DND-41 (cell line): Measurements from ENCODE around the gene TMEM51.

Experiments used
- ATAC-seq: fragments of 200-7000 bp; cut with Tn5 transposase; 3 replicates; pipeline ENCODE4 v1.9.1; 2021; ENCODE audit warnings: low read depth; ENCODE audit not compliant: insufficient read depth
- DNase-seq: peaks from one replicate; pipeline ENCODE4 v3.0.0-alpha.2; 2020
- H2AFZ ChIP-seq: 2 replicates; pipeline ENCODE4 v1.6.0; 2012; ENCODE audit warnings: low read depth, low read length
- H3K27ac ChIP-seq: 2 replicates; pipeline ENCODE4 v1.5.1; 2012; ENCODE audit warnings: low read length, inconsistent platforms
- H3K27me3 ChIP-seq: fragments of 200-600 bp; sonication (generic); 2 replicates; pipeline ENCODE4 v1.6.0; 2012; ENCODE audit warnings: low read length, mild to moderate bottlenecking, inconsistent platforms; ENCODE audit not compliant: insufficient read depth, poor library complexity
- H3K36me3 ChIP-seq: 2 replicates; pipeline ENCODE4 v1.5.1; 2012; ENCODE audit warnings: low read length, inconsistent platforms; ENCODE audit not compliant: insufficient read depth
- H3K4me1 ChIP-seq: 2 replicates; pipeline ENCODE4 v1.5.1; 2012; ENCODE audit warnings: mild to moderate bottlenecking, low read length; ENCODE audit not compliant: insufficient read depth
- H3K4me2 ChIP-seq: 2 replicates; pipeline ENCODE4 v1.6.0; 2012; ENCODE audit warnings: mild to moderate bottlenecking, moderate library complexity, low read length, inconsistent platforms; ENCODE audit not compliant: insufficient read depth
- H3K4me3 ChIP-seq, 2 experiments: fragments of 200-600 bp in 1 of 2; shearing (Covaris generic) in 1 of 2; 2 replicates each; pipeline ENCODE4 v1.5.1; 2012 to 2016; ENCODE audit warnings: inconsistent platforms in 2 of 2, low read length in 2 of 2, mild to moderate bottlenecking in 2 of 2, low read depth in 1 of 2, moderate library complexity in 1 of 2
- H3K79me2 ChIP-seq: 2 replicates; pipeline ENCODE4 v1.6.0; 2012; ENCODE audit warnings: low read length, inconsistent platforms; ENCODE audit not compliant: insufficient read depth
- H3K9ac ChIP-seq: 2 replicates; pipeline ENCODE4 v1.6.0; 2012; ENCODE audit warnings: low read depth, mild to moderate bottlenecking, inconsistent platforms, low read length, moderate library complexity
- H3K9me3 ChIP-seq: 2 replicates; pipeline ENCODE4 v1.5.1; 2012; ENCODE audit warnings: low read length, moderate library complexity, mild to moderate bottlenecking, inconsistent platforms; ENCODE audit not compliant: insufficient read depth, severe bottlenecking
- H4K20me1 ChIP-seq: 2 replicates; pipeline ENCODE4 v1.6.0; 2012; ENCODE audit warnings: low read length; ENCODE audit not compliant: insufficient read depth
- EZH2 ChIP-seq: IDR thresholded peaks from 3 replicates; pipeline ENCODE4 v1.6.1; 2012; ENCODE audit warnings: borderline replicate concordance, low read depth, mild to moderate bottlenecking, moderate library complexity, low read length, inconsistent platforms; ENCODE audit not compliant: severe bottlenecking
- TF ChIP-seq, protein P1 (sequence below): IDR thresholded peaks from 2 replicates; pipeline ENCODE4 v1.5.1; 2012; ENCODE audit warnings: borderline replicate concordance, low read length, moderate library complexity, mild to moderate bottlenecking; ENCODE audit not compliant: poor library complexity, severe bottlenecking; ENCODE audit errors: extremely low read depth

The TMEM51 gene

DNA sequence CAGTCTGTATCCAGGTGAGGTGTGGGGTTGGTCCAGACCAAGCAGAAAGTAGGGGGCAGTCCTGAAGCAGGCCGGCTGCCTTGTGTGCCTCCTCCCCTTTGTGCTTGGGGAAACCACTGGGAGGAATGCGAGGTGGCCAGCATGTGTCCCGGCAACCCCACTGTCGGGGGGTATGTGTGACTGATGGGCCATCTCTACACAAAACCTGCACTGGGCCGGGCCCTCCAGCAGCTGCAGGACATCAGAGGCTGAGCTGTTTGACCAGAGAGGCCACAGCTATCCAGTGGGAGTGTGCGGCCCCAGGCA lies 33.3 kb downstream of the TMEM51 start:
- no peaks in the 10 kb centered on the region for H4K20me1 ChIP-seq
- H3K4me1 ChIP-seq: no peaks in the 10 kb centered on the region
- ATAC-seq (no peak), DNase-seq (no peak)
- no peaks in the 10 kb centered on the region for H3K9me3 ChIP-seq
- no peaks in the 10 kb centered on the region for H3K79me2 ChIP-seq
- no peak for TF ChIP-seq EZH2
- TF ChIP-seq, protein P1, sequence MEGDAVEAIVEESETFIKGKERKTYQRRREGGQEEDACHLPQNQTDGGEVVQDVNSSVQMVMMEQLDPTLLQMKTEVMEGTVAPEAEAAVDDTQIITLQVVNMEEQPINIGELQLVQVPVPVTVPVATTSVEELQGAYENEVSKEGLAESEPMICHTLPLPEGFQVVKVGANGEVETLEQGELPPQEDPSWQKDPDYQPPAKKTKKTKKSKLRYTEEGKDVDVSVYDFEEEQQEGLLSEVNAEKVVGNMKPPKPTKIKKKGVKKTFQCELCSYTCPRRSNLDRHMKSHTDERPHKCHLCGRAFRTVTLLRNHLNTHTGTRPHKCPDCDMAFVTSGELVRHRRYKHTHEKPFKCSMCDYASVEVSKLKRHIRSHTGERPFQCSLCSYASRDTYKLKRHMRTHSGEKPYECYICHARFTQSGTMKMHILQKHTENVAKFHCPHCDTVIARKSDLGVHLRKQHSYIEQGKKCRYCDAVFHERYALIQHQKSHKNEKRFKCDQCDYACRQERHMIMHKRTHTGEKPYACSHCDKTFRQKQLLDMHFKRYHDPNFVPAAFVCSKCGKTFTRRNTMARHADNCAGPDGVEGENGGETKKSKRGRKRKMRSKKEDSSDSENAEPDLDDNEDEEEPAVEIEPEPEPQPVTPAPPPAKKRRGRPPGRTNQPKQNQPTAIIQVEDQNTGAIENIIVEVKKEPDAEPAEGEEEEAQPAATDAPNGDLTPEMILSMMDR: no peak
- no peak overlapping the region for H3K4me2 ChIP-seq
- no peak overlapping the region for H3K4me3 ChIP-seq
- peaks cover 17% of the 10 kb centered on the region for H3K27me3 ChIP-seq
- H3K36me3 ChIP-seq: no peaks in the 10 kb centered on the region
- H3K9ac ChIP-seq: no peak overlapping the region
- H3K27ac ChIP-seq: no peak overlapping the region
- no peak overlapping the region for H2AFZ ChIP-seq

DNA sequence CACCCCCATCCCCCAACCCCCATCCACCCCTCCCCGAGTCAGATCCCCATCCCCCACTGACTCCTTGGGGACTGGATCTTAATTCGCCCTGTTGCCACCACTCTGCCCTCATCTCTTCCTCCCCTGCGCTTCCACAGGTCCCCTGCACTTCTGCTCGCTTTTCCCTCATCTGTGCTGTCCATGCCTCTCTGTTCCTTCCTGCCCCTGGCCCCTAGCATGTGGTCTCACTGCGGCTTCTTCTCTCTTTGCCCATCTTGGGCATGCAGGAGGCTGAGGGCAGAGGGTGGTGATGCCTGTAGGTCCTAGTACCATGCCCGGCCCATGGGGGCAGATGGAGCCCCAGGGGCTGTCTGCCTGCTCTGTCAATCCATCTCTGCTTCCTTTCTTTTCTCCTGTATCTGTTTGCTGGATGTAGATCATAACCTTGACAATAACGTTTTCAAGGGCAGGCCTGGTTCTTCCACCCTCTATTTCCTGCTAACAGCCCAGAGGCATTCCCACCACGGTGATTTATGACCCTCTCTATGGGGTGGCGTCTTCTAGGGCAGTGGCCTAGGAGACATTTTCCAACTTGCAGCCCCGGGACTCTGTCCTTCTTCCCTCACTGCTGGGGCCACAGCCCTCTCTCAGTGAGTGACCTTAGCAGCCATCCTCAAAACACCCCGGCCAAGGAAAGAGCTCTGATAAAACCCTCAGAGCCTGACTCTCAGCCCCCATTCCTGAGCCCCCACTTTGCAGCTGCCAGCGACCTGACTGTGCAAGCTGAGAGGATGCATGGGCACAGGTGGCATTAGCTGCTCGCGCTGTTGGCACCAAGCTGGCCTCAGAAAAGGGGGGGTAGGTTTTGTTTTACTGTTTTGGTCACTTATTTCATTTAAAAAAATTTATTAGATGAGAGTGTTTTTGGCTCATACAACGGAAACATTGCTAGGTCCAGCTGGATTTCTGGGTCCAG lies 33.9 kb downstream of the TMEM51 start:
- no peaks in the 10 kb centered on the region for H3K9me3 ChIP-seq
- DNase-seq (no peak), ATAC-seq (no peak)
- H3K36me3 ChIP-seq: no peaks in the 10 kb centered on the region
- no peak overlapping the region for H3K27ac ChIP-seq
- TF ChIP-seq EZH2: no peak
- TF ChIP-seq, protein P1: no peak
- H2AFZ ChIP-seq: no peak overlapping the region
- peaks cover 17% of the 10 kb centered on the region for H3K27me3 ChIP-seq
- H3K9ac ChIP-seq: no peak overlapping the region
- H3K4me2 ChIP-seq: no peak overlapping the region
- no peaks in the 10 kb centered on the region for H4K20me1 ChIP-seq
- H3K4me1 ChIP-seq: no peaks in the 10 kb centered on the region
- no peak overlapping the region for H3K4me3 ChIP-seq
- H3K79me2 ChIP-seq: no peaks in the 10 kb centered on the region

DNA sequence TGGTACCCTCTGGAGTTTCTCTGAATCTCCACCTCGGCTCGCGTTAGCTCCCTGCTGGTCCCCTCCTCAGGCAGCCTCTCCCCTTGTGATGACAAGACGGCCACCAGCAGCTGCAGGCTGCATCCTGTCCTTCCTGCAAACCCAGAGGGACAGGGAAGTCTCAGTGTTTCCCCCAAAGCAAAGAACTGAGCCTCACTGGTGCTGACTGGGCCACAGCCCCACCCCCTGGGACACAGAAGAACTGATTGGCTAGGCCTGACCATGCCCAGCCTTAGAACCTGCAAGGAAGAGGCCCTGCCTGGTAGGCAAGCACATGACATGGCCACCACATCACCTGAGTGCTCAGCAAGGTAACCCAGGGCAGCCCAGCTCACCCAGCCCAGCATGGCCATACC lies 34.6 kb downstream of the TMEM51 start:
- Histone ChIP-seq H2AFZ (no peak overlapping the region), H3K4me3 (no peak overlapping the region), H3K79me2 (no peaks in the 10 kb centered on the region), H3K27ac (no peak overlapping the region), H3K9ac (no peak overlapping the region), H3K4me2 (no peak overlapping the region), H3K4me1 (no peaks in the 10 kb centered on the region), H3K9me3 (no peaks in the 10 kb centered on the region), H3K27me3 (peaks cover 17% of the 10 kb centered on the region), H3K36me3 (no peaks in the 10 kb centered on the region), H4K20me1 (no peaks in the 10 kb centered on the region; the same call in 1 of the 2 replicates)
- DNase-seq (no peak), ATAC-seq (no peak)
- TF ChIP-seq EZH2: no peak
- TF ChIP-seq, protein P1: no peak
